Measurements from ENCODE around the gene NOS1AP.
"Not testable (repeated sequence)": the region's sequence is repeated elsewhere in the genome, so short reads cannot be mapped to it uniquely, and the experiment has no call there.

The NOS1AP gene

GRCh38 chr1:162397943-162398560, 328.6 kb downstream of the NOS1AP start:
- TF ChIP-seq POLR2AphosphoS5 (IDR thresholded peaks at IDR 0.05; ENCODE audit: low read depth, low read length), result no peak
- no peak for TF ChIP-seq POLR2A (IDR thresholded peaks at IDR 0.05; ENCODE audit: low read depth, low read length)
- TF ChIP-seq TAF1 (IDR thresholded peaks at IDR 0.05; ENCODE audit: borderline replicate concordance, low read depth, low read length), result no peak
- DNase-seq (ENCODE audit: insufficient read length), result no peak
- FAIRE-seq, result no peak

- no peak for FAIRE-seq
Observed at GRCh38 chr1:162398999-162399580, 329.6 kb downstream of the NOS1AP start.

GRCh38 chr1:162400790-162401355, 331.4 kb downstream of the NOS1AP start:
- TF ChIP-seq POLR2A (IDR thresholded peaks at IDR 0.05; ENCODE audit: low read depth, low read length) (no peak), POLR2AphosphoS5 (IDR thresholded peaks at IDR 0.05; ENCODE audit: low read depth, low read length) (no peak), TAF1 (IDR thresholded peaks at IDR 0.05; ENCODE audit: borderline replicate concordance, low read depth, low read length) (no peak)
- no peak for FAIRE-seq
- DNase-seq (ENCODE audit: insufficient read length), result no peak

More at GRCh38 chr1:162398999-162399580, 329.6 kb downstream of the NOS1AP start:
- no peak for TF ChIP-seq TAF1 (IDR thresholded peaks at IDR 0.05; ENCODE audit: borderline replicate concordance, low read depth, low read length)
- TF ChIP-seq POLR2AphosphoS5 (IDR thresholded peaks at IDR 0.05; ENCODE audit: low read depth, low read length), result no peak
- TF ChIP-seq POLR2A (IDR thresholded peaks at IDR 0.05; ENCODE audit: low read depth, low read length), result no peak
- DNase-seq (ENCODE audit: insufficient read length), result no peak

GRCh38 chr1:162404550-162405160, 335.2 kb downstream of the NOS1AP start:
- no peak for FAIRE-seq
- no peak for TF ChIP-seq POLR2A (IDR thresholded peaks at IDR 0.05; ENCODE audit: low read depth, low read length)
- no peak for TF ChIP-seq POLR2AphosphoS5 (IDR thresholded peaks at IDR 0.05; ENCODE audit: low read depth, low read length)
- no peak for TF ChIP-seq TAF1 (IDR thresholded peaks at IDR 0.05; ENCODE audit: borderline replicate concordance, low read depth, low read length)
- no peak for DNase-seq (ENCODE audit: insufficient read length)

GRCh38 chr1:162405800-162406199, 336.3 kb downstream of the NOS1AP start:
- FAIRE-seq (no peak), DNase-seq (ENCODE audit: insufficient read length) (no peak)
- TF ChIP-seq TAF1 (IDR thresholded peaks at IDR 0.05; ENCODE audit: borderline replicate concordance, low read depth, low read length), result no peak
- TF ChIP-seq POLR2AphosphoS5 (IDR thresholded peaks at IDR 0.05; ENCODE audit: low read depth, low read length), result no peak
- no peak for TF ChIP-seq POLR2A (IDR thresholded peaks at IDR 0.05; ENCODE audit: low read depth, low read length)

GRCh38 chr1:162406811-162407210, 337.3 kb downstream of the NOS1AP start:
- TF ChIP-seq POLR2A (IDR thresholded peaks at IDR 0.05; ENCODE audit: low read depth, low read length) (no peak), TAF1 (IDR thresholded peaks at IDR 0.05; ENCODE audit: borderline replicate concordance, low read depth, low read length) (no peak), POLR2AphosphoS5 (IDR thresholded peaks at IDR 0.05; ENCODE audit: low read depth, low read length) (no peak)
- FAIRE-seq, result no peak
- no peak for DNase-seq (ENCODE audit: insufficient read length)

- no peak for FAIRE-seq
- TF ChIP-seq POLR2A (IDR thresholded peaks at IDR 0.05; ENCODE audit: low read depth, low read length) (no peak), POLR2AphosphoS5 (IDR thresholded peaks at IDR 0.05; ENCODE audit: low read depth, low read length) (no peak)
- no peak for DNase-seq (ENCODE audit: insufficient read length)
Observed at GRCh38 chr1:162407539-162407938, 338.0 kb downstream of the NOS1AP start.

- FAIRE-seq (no peak), DNase-seq (ENCODE audit: insufficient read length) (no peak)
- TF ChIP-seq TAF1 (IDR thresholded peaks at IDR 0.05; ENCODE audit: borderline replicate concordance, low read depth, low read length) (no peak), POLR2AphosphoS5 (IDR thresholded peaks at IDR 0.05; ENCODE audit: low read depth, low read length) (no peak), POLR2A (IDR thresholded peaks at IDR 0.05; ENCODE audit: low read depth, low read length) (no peak)
Observed at GRCh38 chr1:162412002-162412401, 342.5 kb downstream of the NOS1AP start, which contains the start of gene SH2D1B. SH2D1B (minus strand) TSS chr1:162412136; CDS start chr1:162412016, 120 bp downstream.

GRCh38 chr1:162416215-162416614, 346.7 kb downstream of the NOS1AP start:
- TF ChIP-seq TAF1 (IDR thresholded peaks at IDR 0.05; ENCODE audit: borderline replicate concordance, low read depth, low read length) (no peak), POLR2AphosphoS5 (IDR thresholded peaks at IDR 0.05; ENCODE audit: low read depth, low read length) (no peak), POLR2A (IDR thresholded peaks at IDR 0.05; ENCODE audit: low read depth, low read length) (no peak)

GRCh38 chr1:162416909-162417308, 347.4 kb downstream of the NOS1AP start:
- peak; percentile 33 for FAIRE-seq
- no peak for TF ChIP-seq POLR2AphosphoS5 (IDR thresholded peaks at IDR 0.05; ENCODE audit: low read depth, low read length)
- TF ChIP-seq POLR2A (IDR thresholded peaks at IDR 0.05; ENCODE audit: low read depth, low read length), result no peak
- TF ChIP-seq TAF1 (IDR thresholded peaks at IDR 0.05; ENCODE audit: borderline replicate concordance, low read depth, low read length), result no peak
- no peak for DNase-seq (ENCODE audit: insufficient read length)

More at GRCh38 chr1:162416215-162416614, 346.7 kb downstream of the NOS1AP start:
- DNase-seq (ENCODE audit: insufficient read length), result no peak
- no peak for FAIRE-seq

- no peak for TF ChIP-seq POLR2A (IDR thresholded peaks at IDR 0.05; ENCODE audit: low read depth, low read length)
- no peak for TF ChIP-seq POLR2AphosphoS5 (IDR thresholded peaks at IDR 0.05; ENCODE audit: low read depth, low read length)
- no peak for TF ChIP-seq TAF1 (IDR thresholded peaks at IDR 0.05; ENCODE audit: borderline replicate concordance, low read depth, low read length)
- DNase-seq (ENCODE audit: insufficient read length) (no peak), FAIRE-seq (no peak)
Observed at GRCh38 chr1:162417650-162418049, 348.2 kb downstream of the NOS1AP start.

GRCh38 chr1:162418584-162418983, 349.1 kb downstream of the NOS1AP start:
- not testable (repeated sequence) for DNase-seq (ENCODE audit: insufficient read length); FAIRE-seq

- not testable (repeated sequence) for DNase-seq (ENCODE audit: insufficient read length); FAIRE-seq
Observed at GRCh38 chr1:162419450-162419931, 350.0 kb downstream of the NOS1AP start.
